ENCODE measurements around the gene MLKL.

GRCh38 chr16:74723256-74723655, 22.6 kb upstream of the MLKL start:
- TF ChIP-seq ETV6 (CRISPR knock-in tag; IDR thresholded peaks at IDR 0.05) (no peak), ZNF396 (CRISPR knock-in tag; IDR thresholded peaks at IDR 0.05; ENCODE audit: borderline replicate concordance) (no peak), CTCF (IDR thresholded peaks at IDR 0.05) (no peak), TEAD4 (CRISPR knock-in tag; IDR thresholded peaks at IDR 0.05) (no peak)

All from WTC11 (cell line).